Neural progenitor cell (in vitro differentiated cells): ENCODE data around the gene GGT5. TPM values are rescaled to one million over a fixed set of nuclear protein-coding genes. Genes with fewer than 3 reads are reported as not detected.
"Not testable (repeated sequence)": the region's sequence is repeated elsewhere in the genome, so short reads cannot be mapped to it uniquely, and the experiment has no call there.

ENCODE experiments used
- DNase-seq: peaks from one replicate; pipeline ENCODE4 v3.0.0-alpha.2; 2016; ENCODE audit warnings: low spot score
- H2AFZ ChIP-seq: fragments of 200-600 bp; sonication (generic); replicated peaks from 2 replicates; pipeline ENCODE4 v1.6.1; 2016; ENCODE audit warnings: antibody characterized with exemption
- H3F3A ChIP-seq: fragments of 200-600 bp; sonication (generic); 2 replicates; pipeline ENCODE4 v1.6.1; 2016; ENCODE audit warnings: antibody characterized with exemption, low read depth
- H3K27ac ChIP-seq: fragments of 200-600 bp; sonication (generic); 2 replicates; pipeline ENCODE4 v1.5.1; 2016; ENCODE audit warnings: mild to moderate bottlenecking
- H3K27me3 ChIP-seq: fragments of 200-600 bp; sonication (generic); 2 replicates; pipeline ENCODE4 v1.6.1; 2016; ENCODE audit warnings: mild to moderate bottlenecking, moderate library complexity
- H3K36me3 ChIP-seq: fragments of 200-600 bp; sonication (generic); 2 replicates; pipeline ENCODE4 v1.5.1; 2016
- H3K4me1 ChIP-seq: fragments of 200-600 bp; sonication (generic); 2 replicates; pipeline ENCODE4 v1.6.1; 2016; ENCODE audit warnings: mixed run types
- H3K4me2 ChIP-seq: fragments of 200-600 bp; sonication (generic); 2 replicates; pipeline ENCODE4 v1.6.1; 2016
- H3K4me3 ChIP-seq: fragments of 200-600 bp; sonication (generic); 2 replicates; pipeline ENCODE4 v1.5.1; 2016
- H3K79me2 ChIP-seq: fragments of 200-600 bp; sonication (generic); 2 replicates; pipeline ENCODE4 v1.6.1; 2016; ENCODE audit warnings: low read depth
- H3K9ac ChIP-seq: fragments of 200-600 bp; sonication (generic); 2 replicates; pipeline ENCODE4 v1.6.1; 2016
- H3K9me3 ChIP-seq: fragments of 200-600 bp; sonication (generic); 2 replicates; pipeline ENCODE4 v1.5.1; 2016; ENCODE audit warnings: low read depth
- H4K20me1 ChIP-seq: fragments of 200-600 bp; sonication (generic); 2 replicates; pipeline ENCODE4 v1.6.1; 2016; ENCODE audit warnings: low read depth
- H3K27ac Mint-ChIP-seq: 3 replicates; pipeline ENCODE4 v1.8.0; 2021; ENCODE audit warnings: mixed read lengths
- H3K27me3 Mint-ChIP-seq: 2 replicates; pipeline ENCODE4 v1.8.0; 2022; ENCODE audit warnings: low read depth, mild to moderate bottlenecking, inconsistent platforms, moderate library complexity, mixed read lengths; ENCODE audit not compliant: insufficient read depth
- H3K36me3 Mint-ChIP-seq: 3 replicates; pipeline ENCODE4 v1.8.0; 2021; ENCODE audit warnings: mixed read lengths
- H3K4me1 Mint-ChIP-seq: 3 replicates; pipeline ENCODE4 v1.8.0; 2021; ENCODE audit warnings: mixed read lengths
- H3K4me3 Mint-ChIP-seq: 3 replicates; pipeline ENCODE4 v1.8.0; 2021; ENCODE audit warnings: mild to moderate bottlenecking, moderate library complexity, mixed read lengths
- H3K9me3 Mint-ChIP-seq: 3 replicates; pipeline ENCODE4 v1.8.0; 2020; ENCODE audit warnings: mixed read lengths
- EZH2 ChIP-seq: fragments of 200-600 bp; sonication (generic); IDR thresholded peaks from 2 replicates; pipeline ENCODE4 v1.6.1; 2017; ENCODE audit warnings: antibody characterized with exemption, mild to moderate bottlenecking, moderate library complexity
- EZH2phosphoT487 ChIP-seq: fragments of 200-600 bp; sonication (generic); IDR thresholded peaks from 2 replicates; pipeline ENCODE4 v1.6.1; 2017; ENCODE audit warnings: antibody characterized with exemption
- total RNA-seq: library from RNA; depleted of rRNA; stranded (reverse); fragments of >200 nt; gene quantifications from 2 replicates; pipeline ENCODE4 v1.2.3, GENCODE V29; 2015; ENCODE audit warnings: low replicate concordance
- TF ChIP-seq, protein P1 (sequence below): fragments of 200-600 bp; sonication (generic); IDR thresholded peaks from 2 replicates; pipeline ENCODE4 v1.5.1; 2017; ENCODE audit warnings: antibody characterized with exemption, mild to moderate bottlenecking

Gene GGT5
- not detected in 2 replicates for total RNA-seq

DNA sequence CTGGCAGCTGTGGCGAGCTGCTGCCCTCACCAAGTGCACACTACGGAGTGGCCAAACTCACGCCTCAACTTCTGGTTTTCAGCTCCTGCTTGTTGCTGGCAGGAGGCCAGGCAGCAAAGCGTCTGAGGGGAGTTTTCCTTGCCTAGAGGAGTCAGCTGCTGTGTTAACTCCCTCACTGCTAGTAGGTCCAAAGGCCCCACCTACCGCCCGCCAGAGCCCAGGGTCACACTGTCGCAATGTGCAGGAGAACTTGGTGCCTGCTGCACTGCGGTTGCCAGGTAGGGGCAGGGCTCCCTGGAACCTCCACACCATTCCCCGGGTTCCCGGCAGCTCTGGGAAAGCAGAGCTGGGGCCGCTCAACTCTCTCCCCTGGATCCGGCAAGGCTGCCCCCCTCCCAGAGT, at the start of gene GGT5:
Gene GGT5 (minus strand): TSS at position 53 of the 402 bp plus-strand sequence. CDS start 357 bp downstream, outside the sequence.
- H3K4me3 ChIP-seq, H3K27me3 ChIP-seq, H3K79me2 ChIP-seq, H3K4me2 ChIP-seq, H3K27ac ChIP-seq, H2AFZ ChIP-seq, H3F3A ChIP-seq, H3K9ac ChIP-seq, H3K36me3 Mint-ChIP-seq, H3K36me3 ChIP-seq, H3K9me3 Mint-ChIP-seq, H3K9me3 ChIP-seq, H3K4me1 ChIP-seq, DNase-seq, H4K20me1 ChIP-seq, H3K27me3 Mint-ChIP-seq: not testable (repeated sequence)
- peaks cover 16% of the 10 kb centered on the region for H3K4me1 Mint-ChIP-seq
- peak within 1 kb of the TSS; percentile 29 for H3K4me3 Mint-ChIP-seq
- peak within 1 kb of the TSS; percentile 79 for H3K27ac Mint-ChIP-seq

GRCh38 chr22:24292202-24292830, 47.4 kb upstream of the GGT5 start:
- not testable (repeated sequence) for H3K9ac ChIP-seq

DNA sequence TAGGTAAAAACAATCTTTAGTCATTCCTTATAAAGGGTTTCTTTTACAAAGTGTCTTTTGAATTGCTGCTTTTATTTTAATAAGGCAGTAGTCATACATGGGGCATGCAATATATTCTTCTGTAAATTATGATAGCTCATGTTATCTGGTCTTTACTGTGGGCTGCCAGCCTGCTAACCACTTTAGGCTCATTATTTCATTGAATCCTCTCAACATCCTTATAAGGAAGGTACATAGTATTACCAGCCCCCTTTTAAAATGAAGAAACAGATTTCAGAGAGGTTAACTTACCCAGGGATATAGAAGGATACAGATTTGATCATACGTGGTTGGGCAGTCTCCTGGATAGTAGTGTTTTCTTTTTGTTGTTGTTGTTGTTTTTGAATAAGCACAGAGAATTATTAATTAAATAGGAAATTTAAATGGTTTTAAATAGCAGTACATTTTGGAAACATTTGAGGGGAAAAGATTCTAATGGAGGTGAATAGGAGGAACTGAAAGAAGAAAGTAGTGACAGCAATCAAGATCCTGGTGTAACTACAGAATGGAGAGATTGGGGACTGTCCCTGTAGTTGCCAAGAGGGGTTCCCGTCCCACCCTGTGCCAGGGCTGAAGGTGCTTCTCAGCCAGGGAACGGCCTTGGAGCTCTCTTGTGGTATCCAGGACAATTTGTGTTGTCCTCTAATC, 46.8 kb upstream of the GGT5 start:
- Histone ChIP-seq H3K4me2 (no peak overlapping the region), H3K9ac (no peak overlapping the region), H3K27ac (no peak overlapping the region), H3K4me3 (no peak overlapping the region), H2AFZ (no peak overlapping the region), H3F3A (peaks cover 17% of the 10 kb centered on the region), H3K79me2 (peaks cover 84% of the 10 kb centered on the region), H3K27me3 (no peaks in the 10 kb centered on the region), H4K20me1 (peaks cover 57% of the 10 kb centered on the region), H3K36me3 (no peaks in the 10 kb centered on the region), H3K9me3 (no peaks in the 10 kb centered on the region), H3K4me1 (peaks cover 15% of the 10 kb centered on the region)
- peaks cover 4% of the 10 kb centered on the region for H3K27me3 Mint-ChIP-seq
- H3K36me3 Mint-ChIP-seq: peaks cover 18% of the 10 kb centered on the region
- no peak for DNase-seq
- TF ChIP-seq, protein P1, sequence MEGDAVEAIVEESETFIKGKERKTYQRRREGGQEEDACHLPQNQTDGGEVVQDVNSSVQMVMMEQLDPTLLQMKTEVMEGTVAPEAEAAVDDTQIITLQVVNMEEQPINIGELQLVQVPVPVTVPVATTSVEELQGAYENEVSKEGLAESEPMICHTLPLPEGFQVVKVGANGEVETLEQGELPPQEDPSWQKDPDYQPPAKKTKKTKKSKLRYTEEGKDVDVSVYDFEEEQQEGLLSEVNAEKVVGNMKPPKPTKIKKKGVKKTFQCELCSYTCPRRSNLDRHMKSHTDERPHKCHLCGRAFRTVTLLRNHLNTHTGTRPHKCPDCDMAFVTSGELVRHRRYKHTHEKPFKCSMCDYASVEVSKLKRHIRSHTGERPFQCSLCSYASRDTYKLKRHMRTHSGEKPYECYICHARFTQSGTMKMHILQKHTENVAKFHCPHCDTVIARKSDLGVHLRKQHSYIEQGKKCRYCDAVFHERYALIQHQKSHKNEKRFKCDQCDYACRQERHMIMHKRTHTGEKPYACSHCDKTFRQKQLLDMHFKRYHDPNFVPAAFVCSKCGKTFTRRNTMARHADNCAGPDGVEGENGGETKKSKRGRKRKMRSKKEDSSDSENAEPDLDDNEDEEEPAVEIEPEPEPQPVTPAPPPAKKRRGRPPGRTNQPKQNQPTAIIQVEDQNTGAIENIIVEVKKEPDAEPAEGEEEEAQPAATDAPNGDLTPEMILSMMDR: no peak
- TF ChIP-seq EZH2phosphoT487 (no peak), EZH2 (no peak)
- H3K27ac Mint-ChIP-seq: no peak overlapping the region
- H3K9me3 Mint-ChIP-seq: no peaks in the 10 kb centered on the region
- H3K4me3 Mint-ChIP-seq: no peak overlapping the region
- peaks cover 24% of the 10 kb centered on the region for H3K4me1 Mint-ChIP-seq

More at GRCh38 chr22:24292202-24292830, 47.4 kb upstream of the GGT5 start:
- H3K9me3 Mint-ChIP-seq, H3K36me3 ChIP-seq, H3K27ac Mint-ChIP-seq, H3K4me2 ChIP-seq, H3K4me3 Mint-ChIP-seq, H3K9me3 ChIP-seq, H3K27me3 Mint-ChIP-seq, H2AFZ ChIP-seq, H3K4me3 ChIP-seq, DNase-seq, H3K27me3 ChIP-seq, H3K27ac ChIP-seq: not testable (repeated sequence)
- H3F3A ChIP-seq: peaks cover 17% of the 10 kb centered on the region
- Mint-ChIP-seq H3K4me1 (peaks cover 22% of the 10 kb centered on the region), H3K36me3 (peaks cover 16% of the 10 kb centered on the region)
- H4K20me1 ChIP-seq: peaks cover 54% of the 10 kb centered on the region
- H3K4me1 ChIP-seq: peaks cover 15% of the 10 kb centered on the region
- H3K79me2 ChIP-seq: peaks cover 82% of the 10 kb centered on the region

GRCh38 chr22:24290459-24290858, 45.6 kb upstream of the GGT5 start:
- Histone ChIP-seq H3K9me3 (no peaks in the 10 kb centered on the region), H3K4me1 (peaks cover 15% of the 10 kb centered on the region), H4K20me1 (peaks cover 64% of the 10 kb centered on the region), H3K4me3 (no peak overlapping the region), H2AFZ (no peak overlapping the region), H3K27me3 (no peaks in the 10 kb centered on the region), H3K4me2 (peak overlapping the region; percentile 56), H3K27ac (peak overlapping the region; percentile 4), H3K79me2 (peaks cover 84% of the 10 kb centered on the region), H3K9ac (no peak overlapping the region), H3K36me3 (no peaks in the 10 kb centered on the region), H3F3A (peaks cover 17% of the 10 kb centered on the region)
- Mint-ChIP-seq H3K9me3 (no peaks in the 10 kb centered on the region), H3K36me3 (peaks cover 17% of the 10 kb centered on the region), H3K4me3 (no peak overlapping the region), H3K27ac (no peak overlapping the region), H3K27me3 (peaks cover 3% of the 10 kb centered on the region), H3K4me1 (peaks cover 28% of the 10 kb centered on the region)
- DNase-seq: no peak
- TF ChIP-seq, protein P1: no peak
- no peak for TF ChIP-seq EZH2phosphoT487
- TF ChIP-seq EZH2: no peak
